Fibroblast of the aortic adventitia (primary cell): Measurements from ENCODE around the gene PCSK5. TPM values are rescaled to one million over a fixed set of nuclear protein-coding genes. Genes with fewer than 3 reads are reported as not detected.
A peak's percentile ranks its signal among the peaks of the same experiment; 100 is the strongest.

Experiments
- DNase-seq: peaks from one replicate; pipeline ENCODE4 v3.0.0-alpha.2; 2010; ENCODE audit warnings: low read depth
- H3K4me3 ChIP-seq: 2 replicates; pipeline ENCODE4 v1.5.1; 2011; ENCODE audit warnings: low read depth, mild to moderate bottlenecking, control low read depth, low read length, moderate library complexity
- total RNA-seq: library from RNA; depleted of rRNA; stranded (reverse); fragments of >200 nt; gene quantifications from 2 replicates; pipeline ENCODE4 v1.2.3, GENCODE V29; 2012; ENCODE audit warnings: low replicate concordance
- TF ChIP-seq, protein P1 (sequence below): IDR thresholded peaks from 2 replicates; pipeline ENCODE4 v1.5.1; 2011; ENCODE audit warnings: mild to moderate bottlenecking, low read length, control low read depth, inconsistent platforms; ENCODE audit not compliant: insufficient read depth

PCSK5 gene
- total RNA-seq, 1 donor, result 3.6 TPM

DNA sequence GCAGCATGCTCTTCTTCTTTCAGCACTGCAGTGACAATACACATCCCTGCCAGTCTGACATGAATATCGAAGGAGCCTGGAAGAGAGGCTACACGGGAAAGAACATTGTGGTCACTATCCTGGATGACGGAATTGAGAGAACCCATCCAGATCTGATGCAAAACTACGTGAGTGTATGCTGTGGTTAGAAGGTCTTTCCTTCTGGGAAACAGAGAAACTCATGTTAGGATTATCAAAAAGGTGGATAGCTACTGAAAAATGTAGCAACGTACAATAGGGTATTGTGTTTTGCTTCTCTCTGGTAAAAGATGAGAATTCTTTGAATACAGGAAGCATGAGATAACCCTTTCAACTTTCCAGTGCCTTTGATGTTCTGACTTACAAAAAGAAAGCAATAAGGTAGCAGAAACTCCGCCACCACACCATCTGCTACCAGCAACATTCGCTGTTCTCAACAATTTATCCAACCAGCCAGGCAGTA is 133.3 kb downstream of the PCSK5 start:
- no peak overlapping the region for H3K4me3 ChIP-seq
- TF ChIP-seq, protein P1, sequence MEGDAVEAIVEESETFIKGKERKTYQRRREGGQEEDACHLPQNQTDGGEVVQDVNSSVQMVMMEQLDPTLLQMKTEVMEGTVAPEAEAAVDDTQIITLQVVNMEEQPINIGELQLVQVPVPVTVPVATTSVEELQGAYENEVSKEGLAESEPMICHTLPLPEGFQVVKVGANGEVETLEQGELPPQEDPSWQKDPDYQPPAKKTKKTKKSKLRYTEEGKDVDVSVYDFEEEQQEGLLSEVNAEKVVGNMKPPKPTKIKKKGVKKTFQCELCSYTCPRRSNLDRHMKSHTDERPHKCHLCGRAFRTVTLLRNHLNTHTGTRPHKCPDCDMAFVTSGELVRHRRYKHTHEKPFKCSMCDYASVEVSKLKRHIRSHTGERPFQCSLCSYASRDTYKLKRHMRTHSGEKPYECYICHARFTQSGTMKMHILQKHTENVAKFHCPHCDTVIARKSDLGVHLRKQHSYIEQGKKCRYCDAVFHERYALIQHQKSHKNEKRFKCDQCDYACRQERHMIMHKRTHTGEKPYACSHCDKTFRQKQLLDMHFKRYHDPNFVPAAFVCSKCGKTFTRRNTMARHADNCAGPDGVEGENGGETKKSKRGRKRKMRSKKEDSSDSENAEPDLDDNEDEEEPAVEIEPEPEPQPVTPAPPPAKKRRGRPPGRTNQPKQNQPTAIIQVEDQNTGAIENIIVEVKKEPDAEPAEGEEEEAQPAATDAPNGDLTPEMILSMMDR, result no peak
- no peak for DNase-seq

DNA sequence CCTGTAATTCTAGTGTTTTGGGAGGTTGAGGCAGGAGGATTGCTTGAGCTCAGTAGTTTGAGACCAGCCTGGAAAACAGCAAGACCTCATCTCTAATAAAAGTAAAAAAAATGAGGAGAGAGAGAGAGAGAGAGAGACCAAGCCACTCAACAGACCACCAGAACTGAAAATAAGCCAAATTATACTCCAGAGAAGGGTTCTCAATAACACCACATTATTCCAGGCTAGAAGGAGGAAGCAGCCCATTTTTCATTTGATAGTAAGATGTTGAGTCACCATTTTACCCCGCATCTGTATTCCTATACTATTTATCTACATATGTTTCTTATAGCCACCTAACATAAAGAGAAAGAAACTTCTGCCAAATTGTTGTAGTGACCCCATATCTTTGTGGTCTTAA is 134.8 kb downstream of the PCSK5 start:
- H3K4me3 ChIP-seq, result no peak overlapping the region
- TF ChIP-seq, protein P1, result no peak
- DNase-seq, result no peak

GRCh38 chr9:76026796-76027195 is 136.3 kb downstream of the PCSK5 start:
- no peak overlapping the region for H3K4me3 ChIP-seq
- TF ChIP-seq, protein P1, result no peak
- no peak for DNase-seq

DNA sequence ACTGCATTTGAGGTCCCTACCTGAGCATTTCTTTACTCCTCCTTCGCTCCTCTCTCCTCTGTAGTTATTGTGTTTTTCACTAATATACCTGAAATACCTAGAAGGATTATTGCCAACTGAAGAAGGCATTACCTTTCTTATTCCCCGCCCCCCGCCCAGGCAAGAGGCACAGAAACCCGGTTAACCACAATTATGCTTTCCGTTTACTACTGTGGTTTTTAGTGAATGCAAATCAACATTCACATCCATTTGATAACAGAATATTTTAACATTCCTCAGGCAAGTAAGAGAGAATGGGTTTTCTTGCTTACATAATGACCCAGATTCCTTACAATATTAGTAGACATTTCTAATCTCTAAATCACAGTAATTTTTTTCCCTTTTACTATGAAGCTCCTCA is 136.9 kb downstream of the PCSK5 start:
- TF ChIP-seq, protein P1, result no peak

DNA sequence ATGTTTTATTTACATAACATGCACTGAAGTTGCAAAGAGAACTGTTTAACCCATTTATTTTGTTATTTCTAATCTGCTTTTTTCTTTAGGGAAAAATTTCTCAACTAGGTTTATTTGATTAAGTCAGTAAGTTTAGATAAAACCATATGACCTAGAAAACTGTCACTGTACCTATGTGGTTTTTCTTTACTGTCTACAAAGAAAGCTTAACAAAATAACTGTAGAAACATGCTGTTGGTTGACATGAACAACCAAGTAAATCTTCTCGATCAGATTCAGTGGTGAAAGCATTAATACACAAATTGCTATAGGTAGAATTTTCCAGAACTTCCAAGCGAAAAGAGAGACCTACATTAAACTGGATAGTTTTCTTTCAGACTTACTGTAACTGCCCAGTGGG is 137.4 kb downstream of the PCSK5 start:
- TF ChIP-seq, protein P1, result no peak
- no peak overlapping the region for H3K4me3 ChIP-seq
- no peak for DNase-seq

More for the DNA sequence above, 136.9 kb downstream of the PCSK5 start:
- no peak overlapping the region for H3K4me3 ChIP-seq
- peak; percentile 8 for DNase-seq

DNA sequence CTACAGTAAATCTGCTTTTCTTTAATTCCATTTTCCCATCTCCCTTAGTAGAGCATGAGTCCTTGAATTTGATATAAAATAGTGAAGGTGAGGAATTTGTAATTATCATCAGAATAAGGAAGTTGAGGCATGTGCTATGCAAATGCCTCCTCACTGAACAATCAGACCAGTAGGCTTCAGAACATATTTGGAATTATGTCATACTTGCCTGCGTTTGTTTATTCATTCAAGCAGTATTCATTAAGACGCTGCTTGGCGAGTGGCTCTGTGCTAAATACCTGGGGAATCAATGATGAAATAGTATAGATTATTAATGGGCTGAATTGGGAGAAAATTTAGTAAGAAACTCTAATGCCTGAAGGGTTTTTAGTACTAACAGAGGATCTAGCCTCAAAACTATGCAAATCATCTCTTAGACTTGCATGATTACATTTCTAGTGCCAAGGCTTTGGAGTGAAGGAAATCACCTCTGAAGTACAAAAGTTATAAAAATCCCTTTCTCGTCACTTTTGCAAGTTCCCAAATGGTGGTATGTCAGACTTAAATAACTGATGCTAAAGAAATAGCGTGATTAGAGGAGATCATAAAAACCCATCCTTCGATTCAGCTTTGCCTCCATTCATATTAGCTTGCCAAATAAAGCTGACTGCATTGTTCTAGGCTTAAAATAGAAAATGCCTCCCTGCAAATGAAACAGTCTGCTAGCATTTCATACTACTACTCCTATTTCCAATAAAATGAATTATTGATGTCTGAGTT is 141.7 kb downstream of the PCSK5 start:
- DNase-seq, result peak; percentile 35
- TF ChIP-seq, protein P1, result no peak
- no peak overlapping the region for H3K4me3 ChIP-seq
